GOT3 (cell line): ENCODE results near the gene BICRAL.
"Not testable (repeated sequence)": the region's sequence is repeated elsewhere in the genome, so short reads cannot be mapped to it uniquely, and the experiment has no call there.

Experiments used
- DNase-seq: peaks from one replicate; lab custom pipeline; 2025; ENCODE audit warnings: mixed read lengths; lab: John Stamatoyannopoulos, UW

BICRAL gene

GRCh38 chr6:42795651-42796050 lies 13.8 kb downstream of the BICRAL start:
- no peak for DNase-seq

DNA sequence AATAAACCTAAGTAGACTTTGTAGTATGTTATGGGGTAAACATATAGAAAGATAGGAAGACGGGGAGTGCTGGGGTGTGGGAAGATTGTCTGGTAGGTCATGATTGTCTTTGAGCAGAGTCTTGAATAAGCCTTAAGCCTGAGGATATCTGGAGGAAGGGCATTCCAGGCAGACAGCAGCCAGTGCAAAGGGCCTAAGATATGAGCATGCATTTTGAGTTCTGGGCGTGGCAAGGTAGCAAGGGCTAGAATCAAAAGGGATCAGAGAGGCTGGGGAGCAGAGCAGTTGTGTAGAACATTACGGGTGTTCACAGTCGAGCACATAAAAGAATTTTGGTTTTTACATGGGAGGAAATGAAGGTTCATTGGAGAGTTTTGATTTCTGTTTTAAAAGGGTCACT lies 14.3 kb downstream of the BICRAL start:
- DNase-seq = no peak

DNA sequence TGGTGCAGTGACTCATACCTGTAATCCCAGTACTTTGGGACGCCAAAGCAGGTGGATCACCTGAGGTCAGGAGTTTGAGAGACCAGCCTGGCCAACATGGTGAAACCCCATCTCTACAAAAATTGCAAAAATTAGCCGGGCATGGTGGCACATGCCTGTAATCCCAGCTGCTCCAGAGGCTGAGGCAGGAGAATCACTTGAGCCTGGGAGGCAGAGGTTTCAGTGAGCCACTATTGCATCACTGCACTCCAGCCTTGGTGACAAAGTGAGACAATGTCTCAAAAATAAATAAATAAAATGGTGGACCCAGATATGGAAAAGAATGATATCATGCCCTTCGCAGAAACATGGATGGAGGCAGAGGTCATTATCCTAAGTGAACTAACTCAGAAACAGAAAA lies 15.8 kb downstream of the BICRAL start:
- not testable (repeated sequence) for DNase-seq

GRCh38 chr6:42805297-42805861 lies 23.5 kb downstream of the BICRAL start:
- no peak for DNase-seq

DNA sequence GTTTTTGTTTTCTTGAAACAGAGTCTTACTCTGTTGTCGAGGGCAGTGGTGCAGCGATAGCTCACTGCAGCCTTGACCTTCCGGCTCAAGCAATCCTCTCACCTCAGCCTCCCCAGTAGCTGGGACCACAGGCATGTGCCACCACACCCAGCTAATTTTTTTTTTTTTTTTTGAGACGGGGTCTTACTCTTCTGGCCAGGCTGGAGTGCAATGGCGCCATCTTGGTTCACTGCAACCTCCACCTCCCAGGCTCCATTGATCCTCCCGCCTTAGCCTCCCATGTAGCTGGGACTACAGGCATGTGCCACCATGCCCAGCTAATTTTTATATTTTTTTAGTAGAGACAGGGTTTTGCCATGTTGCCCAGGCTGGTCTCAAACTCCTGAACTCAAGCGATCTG lies 24.5 kb downstream of the BICRAL start:
- DNase-seq = not testable (repeated sequence)

GRCh38 chr6:42808492-42809483 lies 26.9 kb downstream of the BICRAL start:
- no peak for DNase-seq

DNA sequence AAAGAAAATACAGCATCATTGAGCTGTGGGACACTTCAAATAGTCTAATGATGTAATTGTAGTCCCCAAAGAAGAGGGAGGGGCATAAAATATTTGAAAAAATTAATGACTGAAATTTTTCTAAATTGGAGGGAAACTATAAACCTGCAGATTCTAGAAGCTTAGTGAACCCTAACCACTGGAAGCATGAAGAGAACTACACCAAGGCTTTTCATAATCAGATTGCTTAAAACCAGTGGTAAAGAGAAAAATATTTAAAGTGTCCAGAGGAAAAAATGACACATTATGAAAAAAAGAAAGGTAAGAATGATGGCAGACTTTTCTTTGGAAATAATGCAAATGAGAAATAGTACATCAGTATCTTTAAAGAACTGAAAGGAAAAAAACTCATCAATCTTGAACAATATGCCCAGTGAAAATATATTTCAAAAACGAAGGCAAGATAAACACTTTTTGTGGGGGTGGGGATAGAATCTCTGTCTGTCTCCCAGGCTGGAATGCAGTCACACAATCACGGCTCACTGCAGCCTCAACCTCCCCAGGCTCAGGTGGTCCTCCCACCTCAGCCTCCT lies 31.3 kb downstream of the BICRAL start:
- no peak for DNase-seq

DNA sequence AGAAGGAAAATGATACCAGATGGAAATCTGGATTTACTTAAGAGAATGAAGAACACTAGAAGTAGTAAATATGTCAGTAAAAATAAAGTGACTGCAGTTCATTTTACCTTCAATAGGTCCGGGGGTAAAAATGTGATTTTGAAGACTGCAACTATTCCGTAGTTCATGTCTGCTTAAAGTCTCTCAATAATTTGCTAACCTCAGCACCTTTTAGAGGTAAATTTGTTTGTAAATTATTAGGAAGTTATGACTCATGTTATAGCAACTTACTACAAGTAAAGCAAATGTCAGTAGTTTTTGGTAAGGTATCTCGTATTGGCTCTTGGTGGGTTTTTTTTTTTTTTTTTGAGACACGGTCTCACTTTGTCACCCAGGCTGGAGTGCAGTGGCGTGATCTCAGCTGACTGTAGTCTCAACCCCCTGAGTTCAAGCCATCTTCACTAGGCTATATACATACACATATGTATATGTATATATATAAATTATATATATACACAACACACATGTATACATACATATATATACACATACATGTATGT lies 32.1 kb downstream of the BICRAL start:
- DNase-seq = no peak

DNA sequence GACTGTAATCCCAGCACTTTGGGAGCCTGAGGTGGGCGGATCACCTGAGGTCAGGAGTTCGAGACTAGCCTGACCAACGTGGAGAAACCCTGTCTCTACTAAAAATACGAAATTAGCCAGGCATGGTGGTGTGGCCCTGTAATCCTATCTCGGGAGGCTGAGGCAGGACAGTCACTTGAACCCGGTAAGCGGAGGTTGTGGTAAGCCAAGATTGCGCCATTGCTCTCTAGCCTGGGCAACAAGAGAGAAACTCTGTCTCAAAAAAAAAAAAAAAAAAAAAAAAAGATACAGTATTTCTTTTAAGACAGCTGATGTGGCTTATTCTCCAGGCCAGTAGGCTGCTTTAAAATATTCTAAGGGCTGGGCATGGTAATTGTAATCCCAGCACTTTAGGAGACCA lies 33.9 kb downstream of the BICRAL start:
- not testable (repeated sequence) for DNase-seq

DNA sequence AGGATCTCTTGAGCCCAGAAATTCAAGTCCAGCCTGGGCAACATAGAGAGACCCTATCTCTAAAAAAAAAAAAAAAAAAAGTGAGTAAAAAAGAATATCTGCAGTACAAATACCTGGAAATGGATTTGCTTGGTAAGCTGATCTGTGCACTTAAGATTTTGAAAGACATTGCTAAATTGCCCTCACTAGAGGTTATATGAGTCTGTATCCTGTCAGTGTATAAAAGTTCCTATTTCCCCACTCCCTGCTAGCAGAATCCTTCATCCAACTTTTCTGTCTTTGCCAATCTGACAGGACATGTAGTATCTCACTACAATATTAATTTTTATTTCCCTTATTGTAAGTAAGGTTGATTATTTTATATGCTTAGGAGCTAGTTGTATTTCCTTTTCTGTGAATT lies 36.1 kb downstream of the BICRAL start:
- no peak for DNase-seq

DNA sequence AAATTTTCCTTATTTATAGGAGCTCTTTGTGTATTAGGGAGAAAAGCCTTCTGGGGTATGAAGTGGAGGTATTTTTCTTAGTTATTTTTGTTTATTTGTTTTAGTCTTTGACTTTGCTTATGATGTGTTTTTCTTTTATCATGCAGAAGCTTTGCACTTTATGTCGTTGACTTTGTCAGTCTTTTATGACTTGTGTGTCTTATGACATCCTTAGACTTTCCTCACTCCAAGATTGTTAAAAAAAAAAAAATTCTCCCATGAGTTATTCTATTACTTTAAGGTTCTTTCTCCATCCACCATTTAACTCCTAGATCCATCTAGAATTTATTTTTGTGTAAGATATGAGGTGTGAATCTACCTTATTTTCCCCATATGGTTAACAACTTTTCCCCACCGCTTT lies 36.6 kb downstream of the BICRAL start:
- DNase-seq = no peak

- no peak for DNase-seq
Measured at GRCh38 chr6:42818878-42819277, 37.0 kb downstream of the BICRAL start.

GRCh38 chr6:42819803-42820511 lies 38.1 kb downstream of the BICRAL start:
- no peak for DNase-seq

DNA sequence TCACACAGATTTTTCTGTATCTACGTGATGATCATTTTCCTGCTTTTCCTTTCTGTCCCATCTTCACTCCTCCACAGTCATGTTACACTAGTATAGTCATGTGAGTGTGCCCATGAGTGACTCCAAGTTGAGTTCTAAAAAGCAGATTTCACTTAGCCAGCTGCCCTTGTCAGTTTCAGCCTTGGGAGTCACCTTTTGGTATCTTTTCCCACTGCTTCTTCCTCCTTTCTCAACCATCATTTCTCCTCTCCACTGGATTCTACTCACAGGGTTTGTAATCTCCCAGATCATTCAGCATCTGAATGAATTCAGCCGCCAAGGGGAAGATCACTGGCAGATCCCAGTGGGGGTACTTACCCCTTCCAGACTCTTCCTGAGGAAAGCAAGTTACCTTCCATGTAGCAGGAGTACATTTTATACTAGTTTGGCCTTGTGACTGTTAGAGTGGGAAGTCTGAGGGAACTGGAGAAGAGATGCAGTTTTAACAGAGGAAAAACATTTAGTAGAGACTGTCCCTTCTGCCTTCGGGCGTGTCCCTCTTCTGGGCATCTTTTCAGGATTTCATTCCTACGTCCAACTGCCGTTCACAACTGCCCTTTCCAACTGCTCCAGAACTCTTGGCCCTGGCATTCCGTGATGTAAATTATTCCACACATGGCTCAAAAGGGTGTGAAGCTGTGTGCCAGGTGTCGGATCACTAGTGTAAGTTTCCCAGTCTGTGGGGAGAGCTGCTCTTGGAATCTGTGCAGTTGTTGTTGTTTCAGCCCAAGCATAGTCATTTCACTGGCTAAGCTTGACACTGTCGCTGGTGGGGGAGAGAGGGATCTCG lies 38.9 kb downstream of the BICRAL start:
- DNase-seq = no peak

- no peak for DNase-seq
Measured at GRCh38 chr6:42821341-42821668, 39.5 kb downstream of the BICRAL start.

- no peak for DNase-seq
Measured at GRCh38 chr6:42821846-42822245, 40.0 kb downstream of the BICRAL start.

DNA sequence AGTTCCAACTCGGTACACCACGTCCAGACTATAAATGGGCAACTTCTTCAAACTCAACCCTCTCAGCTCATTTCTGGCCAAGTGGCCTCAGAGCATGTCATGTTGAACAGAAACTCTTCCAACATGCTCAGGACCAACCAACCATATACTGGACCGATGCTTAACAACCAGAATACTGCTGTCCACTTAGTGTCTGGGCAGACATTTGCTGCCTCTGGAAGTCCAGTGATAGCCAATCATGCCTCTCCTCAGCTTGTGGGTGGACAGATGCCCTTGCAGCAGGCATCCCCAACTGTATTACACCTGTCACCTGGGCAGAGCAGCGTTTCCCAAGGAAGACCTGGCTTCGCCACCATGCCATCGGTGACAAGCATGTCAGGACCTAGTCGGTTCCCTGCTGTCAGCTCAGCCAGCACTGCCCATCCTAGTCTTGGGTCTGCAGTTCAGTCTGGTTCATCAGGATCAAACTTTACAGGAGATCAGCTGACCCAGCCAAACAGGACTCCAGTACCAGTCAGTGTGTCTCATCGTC lies 47.8 kb downstream of the BICRAL start:
- DNase-seq = no peak

DNA sequence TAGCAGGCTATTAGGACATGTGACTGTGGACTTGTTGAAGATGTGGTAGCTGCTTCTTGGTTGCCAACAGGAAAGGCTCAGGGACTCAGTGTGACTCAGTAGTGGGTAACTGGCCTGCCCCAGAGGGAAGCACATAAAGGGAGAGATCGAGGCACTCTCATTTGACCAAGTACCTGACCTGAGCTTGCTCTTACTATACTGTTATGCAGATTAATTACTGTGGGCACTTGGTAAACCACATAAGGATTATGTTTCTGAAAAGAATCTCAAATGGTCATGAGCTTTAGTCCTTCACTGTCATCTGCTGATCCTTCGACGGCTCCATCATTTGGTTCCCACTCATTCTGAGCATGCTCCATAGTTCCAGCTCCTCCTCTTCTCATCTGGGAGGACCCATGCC lies 49.4 kb downstream of the BICRAL start:
- no peak for DNase-seq

- no peak for DNase-seq
Measured at GRCh38 chr6:42834056-42834455, 52.2 kb downstream of the BICRAL start.

GRCh38 chr6:42841844-42842584 lies 60.2 kb downstream of the BICRAL start:
- DNase-seq = no peak
